ENCODE data around the gene ALKBH4. TPM values are rescaled to one million over a fixed set of nuclear protein-coding genes. Genes with fewer than 3 reads are reported as not detected.
A peak's percentile ranks its signal among the peaks of the same experiment; 100 is the strongest.

ALKBH4 gene
- total and polyA plus RNA-seq, 2 of the 4 experiments (the other 2 are of a cell fraction), result 6.1 to 7.4 TPM

DNA sequence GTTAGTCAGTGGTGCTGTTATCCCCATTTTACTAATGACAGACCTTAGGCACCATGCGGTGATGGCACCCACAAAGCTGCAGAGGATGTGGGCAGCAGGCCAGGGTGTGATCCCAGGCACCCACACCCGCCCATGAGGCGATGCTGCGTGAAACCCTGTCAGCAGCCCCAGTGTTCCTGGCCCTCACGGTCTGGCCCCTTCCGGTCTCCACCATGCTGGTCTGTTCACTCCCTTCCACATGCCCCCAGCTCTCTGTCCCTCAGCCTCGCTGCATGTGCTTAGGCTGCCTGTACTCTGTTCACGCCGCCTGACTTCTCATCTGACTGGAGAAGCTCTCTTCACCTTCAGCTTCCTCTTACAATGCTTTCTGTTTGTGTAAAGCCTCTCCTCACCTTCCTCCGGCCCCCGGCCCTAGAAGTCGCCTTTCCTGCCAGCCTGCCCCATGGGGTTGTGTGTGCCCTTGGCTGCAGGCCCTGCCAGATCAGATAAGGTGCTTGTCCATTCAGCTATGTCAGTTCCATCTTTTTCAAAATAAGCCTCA, 48.9 kb downstream of the ALKBH4 start:
- H4K91ac ChIP-seq (ENCODE audit: insufficient read depth, low read depth, low read length), result no peak overlapping the region
- H3K9me3 ChIP-seq (ENCODE audit: control insufficient read depth, insufficient read depth, low read length), result no peaks in the 10 kb centered on the region
- no peaks in the 10 kb centered on the region for H3K27me3 ChIP-seq (ENCODE audit: control insufficient read depth, insufficient read depth, low read length)
- BruUV-seq (replicated peaks), result no TSS peak
- H4K5ac ChIP-seq (ENCODE audit: low read depth, low read length), result no peak overlapping the region
- no peak overlapping the region for H2AFZ ChIP-seq (replicated peaks; ENCODE audit: low read length, poor library complexity)
- no peak overlapping the region for H2AK5ac ChIP-seq (ENCODE audit: low read depth, low read length)
- no peak overlapping the region for H2BK5ac ChIP-seq (ENCODE audit: low read depth, low read length, poor library complexity, severe bottlenecking)
- DNase-seq (no peak), ATAC-seq (ENCODE audit: low read depth) (no peak)
- no CpG with 5 or more reads among the region's 12 CpGs for WGBS, 2 experiments (ENCODE audit: extremely low coverage in 2 of 2, insufficient read length in 1 of 2)
- no peak overlapping the region for H3K9ac ChIP-seq (ENCODE audit: low read depth, low read length)
- dilution Hi-C loops (cut with HindIII; ENCODE audit: low sequenced_read_pairs, unreplicated experiment) (no loop called here), in situ Hi-C loops (cut with MboI; ENCODE audit: low sequenced_read_pairs) (no loop called here), intact Hi-C loops (cut with micrococcal nuclease) (no loop called here)
- no peaks in the 10 kb centered on the region for H3K4me1 ChIP-seq (ENCODE audit: control insufficient read depth, insufficient read depth, low read length)
- no peak overlapping the region for H3K4me3 ChIP-seq (ENCODE audit: insufficient read depth, low read depth, low read length)
- TF ChIP-seq, protein P1, sequence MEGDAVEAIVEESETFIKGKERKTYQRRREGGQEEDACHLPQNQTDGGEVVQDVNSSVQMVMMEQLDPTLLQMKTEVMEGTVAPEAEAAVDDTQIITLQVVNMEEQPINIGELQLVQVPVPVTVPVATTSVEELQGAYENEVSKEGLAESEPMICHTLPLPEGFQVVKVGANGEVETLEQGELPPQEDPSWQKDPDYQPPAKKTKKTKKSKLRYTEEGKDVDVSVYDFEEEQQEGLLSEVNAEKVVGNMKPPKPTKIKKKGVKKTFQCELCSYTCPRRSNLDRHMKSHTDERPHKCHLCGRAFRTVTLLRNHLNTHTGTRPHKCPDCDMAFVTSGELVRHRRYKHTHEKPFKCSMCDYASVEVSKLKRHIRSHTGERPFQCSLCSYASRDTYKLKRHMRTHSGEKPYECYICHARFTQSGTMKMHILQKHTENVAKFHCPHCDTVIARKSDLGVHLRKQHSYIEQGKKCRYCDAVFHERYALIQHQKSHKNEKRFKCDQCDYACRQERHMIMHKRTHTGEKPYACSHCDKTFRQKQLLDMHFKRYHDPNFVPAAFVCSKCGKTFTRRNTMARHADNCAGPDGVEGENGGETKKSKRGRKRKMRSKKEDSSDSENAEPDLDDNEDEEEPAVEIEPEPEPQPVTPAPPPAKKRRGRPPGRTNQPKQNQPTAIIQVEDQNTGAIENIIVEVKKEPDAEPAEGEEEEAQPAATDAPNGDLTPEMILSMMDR (conservative IDR thresholded peaks at IDR 0.05; ENCODE audit: low read depth, low read length), result no peak
- TF ChIP-seq MAFK (IDR thresholded peaks at IDR 0.05; ENCODE audit: low read depth, low read length) (no peak), SMC3 (IDR thresholded peaks at IDR 0.05; ENCODE audit: low read depth, low read length) (no peak), CEBPB (IDR thresholded peaks at IDR 0.05; ENCODE audit: low read depth, low read length) (no peak), RCOR1 (IDR thresholded peaks at IDR 0.05; ENCODE audit: insufficient replicate concordance, low read length) (no peak), MXI1 (IDR thresholded peaks at IDR 0.05; ENCODE audit: borderline replicate concordance, low read depth, low read length) (no peak)
- TF ChIP-seq, protein P2, sequence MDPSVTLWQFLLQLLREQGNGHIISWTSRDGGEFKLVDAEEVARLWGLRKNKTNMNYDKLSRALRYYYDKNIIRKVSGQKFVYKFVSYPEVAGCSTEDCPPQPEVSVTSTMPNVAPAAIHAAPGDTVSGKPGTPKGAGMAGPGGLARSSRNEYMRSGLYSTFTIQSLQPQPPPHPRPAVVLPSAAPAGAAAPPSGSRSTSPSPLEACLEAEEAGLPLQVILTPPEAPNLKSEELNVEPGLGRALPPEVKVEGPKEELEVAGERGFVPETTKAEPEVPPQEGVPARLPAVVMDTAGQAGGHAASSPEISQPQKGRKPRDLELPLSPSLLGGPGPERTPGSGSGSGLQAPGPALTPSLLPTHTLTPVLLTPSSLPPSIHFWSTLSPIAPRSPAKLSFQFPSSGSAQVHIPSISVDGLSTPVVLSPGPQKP (IDR thresholded peaks at IDR 0.05; ENCODE audit: borderline replicate concordance, low read depth, low read length), result no peak
- no peak overlapping the region for H3K56ac ChIP-seq (ENCODE audit: extremely low read depth, insufficient read depth, low read length)
- no peak overlapping the region for H3K27ac ChIP-seq (ENCODE audit: insufficient read depth, low read length)
- H3K36me3 ChIP-seq (ENCODE audit: control insufficient read depth, insufficient read depth, low read length), result peaks cover 54% of the 10 kb centered on the region
- H2AK9ac ChIP-seq (replicated peaks; ENCODE audit: low read depth, low read length, poor library complexity), result peak overlapping the region; percentile 3
- POLR2A ChIA-PET (ENCODE audit: unreplicated experiment), result no interaction called here
- H2BK120ac ChIP-seq (ENCODE audit: low read depth, low read length), result no peak overlapping the region
- H3K4ac ChIP-seq (ENCODE audit: low read depth, low read length), result no peak overlapping the region
- H3K14ac ChIP-seq (replicated peaks; ENCODE audit: low read depth, low read length), result no peak overlapping the region
- no peak overlapping the region for H4K8ac ChIP-seq (ENCODE audit: low read depth in 2 of 2, low read length in 2 of 2)
- H3K18ac ChIP-seq (ENCODE audit: low read depth, low read length), result no peak overlapping the region
- CTCF ChIA-PET, result no interaction called here
- no peak overlapping the region for H2BK15ac ChIP-seq (ENCODE audit: low read depth, low read length)
- H4K20me1 ChIP-seq (ENCODE audit: insufficient read depth, low read length), result peaks cover 9% of the 10 kb centered on the region
- H3K9me1 ChIP-seq (ENCODE audit: insufficient read depth, low read length), result peaks cover 3% of the 10 kb centered on the region; the same call in 1 of the 2 replicates
- no peak overlapping the region for H3K4me2 ChIP-seq (ENCODE audit: low read depth, low read length)
- H3K23ac ChIP-seq (ENCODE audit: low read depth, low read length), result no peak overlapping the region
- H3K79me1 ChIP-seq (ENCODE audit: low read depth in 1 of 2, low read length in 2 of 2), result peaks cover 33 to 68% of the 10 kb centered on the region in 2 experiments
- no peak overlapping the region for H2BK20ac ChIP-seq (ENCODE audit: low read depth, low read length)
